Tibial nerve (tissue), 3 donors: ENCODE data around the gene ROR1.

Source experiments
- CTCF ChIP-seq, 5 experiments: fragments of 200-600 bp in 3 of 5; fragments of 450-650 bp in 2 of 5; sonication (generic) in 3 of 5; IDR thresholded peaks; one replicate each; pipeline ENCODE4 v1.5.1; 2016 to 2019; ENCODE audit warnings: antibody characterized with exemption in 5 of 5, mild to moderate bottlenecking in 3 of 5, moderate library complexity in 2 of 5
- POLR2A ChIP-seq, 2 donors: fragments of 450-650 bp; IDR thresholded peaks; one replicate each; pipeline ENCODE4 v1.6.1; 2017; ENCODE audit warnings: antibody characterized with exemption in 2 of 2, mild to moderate bottlenecking in 2 of 2, moderate library complexity in 2 of 2

- TF ChIP-seq CTCF (IDR thresholded peaks at IDR 0.05) (no peak), POLR2A (IDR thresholded peaks at IDR 0.05) (no peak)
Measured at GRCh38 chr1:63807046-63807445, 33.2 kb downstream of the ROR1 start.
